C4-2B (cell line): ENCODE results near the gene CSNK2A1.

Experiments used
- H3K27ac ChIP-seq: fragments of 450-650 bp; 2 replicates; pipeline ENCODE4 v1.5.1; 2017
- CTCF ChIP-seq: fragments of 450-650 bp; conservative IDR thresholded peaks from 2 replicates; pipeline ENCODE4 v1.5.1; 2017; ENCODE audit warnings: mild to moderate bottlenecking
- ZFX ChIP-seq: fragments of 450-650 bp; IDR thresholded peaks from 2 replicates; pipeline ENCODE4 v1.6.1; 2017

Gene CSNK2A1

GRCh38 chr20:531608-532007 lies 12.0 kb downstream of the CSNK2A1 start:
- H3K27ac ChIP-seq, result no peak overlapping the region
- TF ChIP-seq ZFX, result no peak
- TF ChIP-seq CTCF, result no peak

- no peak for TF ChIP-seq ZFX
- TF ChIP-seq CTCF, result no peak
- no peak overlapping the region for H3K27ac ChIP-seq
These were observed 13.3 kb downstream of the CSNK2A1 start for GRCh38 chr20:530321-530720.

- H3K27ac ChIP-seq, result no peak overlapping the region
- TF ChIP-seq ZFX (no peak), CTCF (no peak)
These were observed 14.5 kb downstream of the CSNK2A1 start for GRCh38 chr20:528923-529604.

- TF ChIP-seq ZFX (no peak), CTCF (no peak)
- H3K27ac ChIP-seq, result no peak overlapping the region
These were observed 16.1 kb downstream of the CSNK2A1 start for GRCh38 chr20:527571-527886.

GRCh38 chr20:521860-522259 lies 21.7 kb downstream of the CSNK2A1 start:
- TF ChIP-seq CTCF, result no peak
- TF ChIP-seq ZFX, result no peak
- no peak overlapping the region for H3K27ac ChIP-seq

- no peak overlapping the region for H3K27ac ChIP-seq
- TF ChIP-seq CTCF (no peak), ZFX (no peak)
These were observed 23.6 kb downstream of the CSNK2A1 start for GRCh38 chr20:519999-520398.

- H3K27ac ChIP-seq, result no peak overlapping the region
- TF ChIP-seq CTCF (no peak), ZFX (no peak)
These were observed 26.4 kb downstream of the CSNK2A1 start for GRCh38 chr20:517221-517620.
